ENCODE measurements around the gene CCDC174.

CCDC174 gene

GRCh38 chr3:14657579-14657978, 6.0 kb downstream of the CCDC174 start:
- no peak for DNase-seq

GRCh38 chr3:14658978-14659377, 7.4 kb downstream of the CCDC174 start:
- no peak for DNase-seq

- no peak for DNase-seq
These were observed 9.4 kb downstream of the CCDC174 start for GRCh38 chr3:14660942-14661341.

- no peak for DNase-seq
These were observed 12.0 kb downstream of the CCDC174 start for GRCh38 chr3:14663396-14664135.

GRCh38 chr3:14664170-14664569, 12.6 kb downstream of the CCDC174 start:
- no peak for DNase-seq

- DNase-seq, result no peak
These were observed 21.0 kb downstream of the CCDC174 start for GRCh38 chr3:14672588-14672987.

GRCh38 chr3:14674841-14675240, 23.3 kb downstream of the CCDC174 start, which contains the start of gene C3orf20:
Gene C3orf20, plus strand, starts transcription at chr3:14675141. Its CDS starts 7,573 bp downstream, at chr3:14682714.
- no peak for DNase-seq

- DNase-seq, result no peak
These were observed 25.3 kb downstream of the CCDC174 start for GRCh38 chr3:14676881-14677280.

GRCh38 chr3:14678015-14678503, 26.5 kb downstream of the CCDC174 start:
- no peak for DNase-seq

GRCh38 chr3:14680115-14680514, 28.6 kb downstream of the CCDC174 start:
- no peak for DNase-seq

GRCh38 chr3:14680716-14681115, 29.2 kb downstream of the CCDC174 start:
- no peak for DNase-seq

- DNase-seq, result no peak
These were observed 32.9 kb downstream of the CCDC174 start for GRCh38 chr3:14684447-14684846.

- no peak for DNase-seq
These were observed 33.6 kb downstream of the CCDC174 start for GRCh38 chr3:14685179-14685578.

GRCh38 chr3:14687360-14687759, 35.8 kb downstream of the CCDC174 start:
- DNase-seq, result no peak

GRCh38 chr3:14688525-14688924, 37.0 kb downstream of the CCDC174 start:
- no peak for DNase-seq

- DNase-seq, result no peak
These were observed 37.9 kb downstream of the CCDC174 start for GRCh38 chr3:14689247-14689980.

- DNase-seq, result no peak
These were observed 39.7 kb downstream of the CCDC174 start for GRCh38 chr3:14691239-14691638.

GRCh38 chr3:14691719-14692118, 40.2 kb downstream of the CCDC174 start:
- no peak for DNase-seq

GRCh38 chr3:14698601-14699244, 47.2 kb downstream of the CCDC174 start:
- DNase-seq, result no peak

- DNase-seq, result no peak
These were observed 48.1 kb downstream of the CCDC174 start for GRCh38 chr3:14699643-14700042.

- DNase-seq, result no peak
These were observed 49.3 kb downstream of the CCDC174 start for GRCh38 chr3:14700891-14701290.

- DNase-seq, result no peak
These were observed 50.1 kb downstream of the CCDC174 start for GRCh38 chr3:14701676-14702075.

- no peak for DNase-seq
These were observed 51.7 kb downstream of the CCDC174 start for GRCh38 chr3:14703128-14703750.
